GM19438 (cell line): ENCODE data around the gene C18orf63.
"Not testable (repeated sequence)": the region's sequence is repeated elsewhere in the genome, so short reads cannot be mapped to it uniquely, and the experiment has no call there.

Experiments
- ATAC-seq: cut with Tn5 transposase; IDR thresholded peaks from one replicate; pipeline ENCODE4 v1.9.1; 2021; ENCODE audit warnings: low read depth; ENCODE audit not compliant: unreplicated experiment

C18orf63 gene

GRCh38 chr18:74285583-74285982 lies 30.1 kb upstream of the C18orf63 start:
- ATAC-seq = not testable (repeated sequence)

- ATAC-seq = no peak
Observed at GRCh38 chr18:74286106-74286855, 29.4 kb upstream of the C18orf63 start.

- ATAC-seq = no peak
Observed at GRCh38 chr18:74286856-74287255, 28.8 kb upstream of the C18orf63 start.

GRCh38 chr18:74288041-74288440 lies 27.6 kb upstream of the C18orf63 start:
- ATAC-seq = no peak

GRCh38 chr18:74288730-74289129 lies 26.9 kb upstream of the C18orf63 start:
- ATAC-seq = no peak

GRCh38 chr18:74289137-74289536 lies 26.5 kb upstream of the C18orf63 start:
- no peak for ATAC-seq

- ATAC-seq = no peak
Observed at GRCh38 chr18:74290021-74290420, 25.6 kb upstream of the C18orf63 start.

DNA sequence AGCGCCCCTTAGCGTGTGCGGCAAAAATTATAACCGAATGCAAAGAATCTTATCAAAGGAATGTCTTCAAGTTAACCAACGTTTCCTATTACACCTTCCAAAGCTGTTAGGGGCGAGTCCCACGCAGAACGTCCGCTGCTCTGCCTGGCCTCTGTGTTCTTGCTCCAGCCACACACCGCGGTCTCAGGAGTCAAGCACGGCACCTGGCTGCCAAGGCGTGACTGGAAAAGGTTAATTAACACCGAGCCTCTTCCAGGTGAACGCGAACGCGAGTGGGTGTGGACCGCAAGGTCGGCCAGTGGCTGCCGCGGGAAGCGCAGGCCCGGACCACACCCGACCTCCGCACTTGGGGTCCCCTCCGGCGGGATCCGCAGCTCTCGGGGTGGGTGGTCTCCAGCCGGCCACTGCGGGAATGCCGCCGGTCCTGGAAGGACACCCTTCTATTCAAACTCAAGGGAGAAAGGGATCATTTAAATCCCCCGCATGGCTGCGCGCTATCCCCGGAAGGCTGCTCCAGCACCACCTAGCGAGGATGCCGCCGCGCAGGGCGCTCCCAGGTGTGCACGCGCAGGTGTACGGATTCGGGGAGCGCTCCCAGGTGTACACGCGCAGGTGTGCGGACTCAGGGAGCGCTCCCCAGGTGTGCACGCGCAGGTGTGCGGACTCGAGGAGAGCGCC lies 24.7 kb upstream of the C18orf63 start:
- no peak for ATAC-seq

GRCh38 chr18:74291472-74291770 lies 24.2 kb upstream of the C18orf63 start:
- no peak for ATAC-seq

DNA sequence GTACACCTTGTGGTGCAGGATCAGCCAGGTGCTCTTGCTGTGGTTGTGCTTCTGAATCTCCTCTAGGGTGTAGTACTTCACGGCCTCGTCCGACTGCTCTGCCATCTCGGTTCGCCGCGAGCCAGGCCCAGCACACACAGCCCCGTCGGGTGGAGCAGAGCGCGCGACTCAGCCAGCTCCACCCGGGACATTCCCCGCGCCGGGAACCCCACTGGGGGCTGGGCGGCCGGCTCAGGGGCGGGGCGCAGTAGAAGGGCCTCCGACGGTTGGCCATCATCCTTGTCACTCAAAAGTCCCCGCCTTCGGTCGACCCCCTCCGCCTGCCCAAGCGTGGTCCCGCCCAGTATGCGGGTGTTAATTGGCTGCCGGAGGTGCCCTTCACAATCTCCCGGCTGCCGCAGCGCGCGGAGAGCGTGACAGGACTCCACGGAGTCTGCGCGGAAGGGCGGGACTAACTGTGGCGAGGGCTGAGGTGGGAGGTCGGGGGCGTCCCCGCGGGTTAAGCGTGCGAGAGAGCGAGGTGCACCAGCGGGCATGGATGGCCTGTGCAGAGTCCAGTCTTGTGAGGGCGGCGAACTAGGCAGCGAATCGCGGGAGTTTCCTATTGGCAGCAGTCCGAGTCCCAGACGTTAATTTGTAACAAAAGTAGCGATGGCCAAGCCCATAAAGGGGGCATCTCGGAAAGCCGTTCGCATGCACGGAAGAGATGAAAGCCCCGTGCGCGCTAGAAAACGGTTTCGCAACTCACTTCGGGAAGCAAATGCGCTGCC lies 23.7 kb upstream of the C18orf63 start, which contains the start of gene CYB5A:
CYB5A (minus strand) TSS at position 193 of the 770 bp plus-strand sequence; CDS start at position 105, 88 bp downstream.
- ATAC-seq = peak; percentile 99

- ATAC-seq = no peak
Observed at GRCh38 chr18:74292541-74292858, 23.1 kb upstream of the C18orf63 start.

DNA sequence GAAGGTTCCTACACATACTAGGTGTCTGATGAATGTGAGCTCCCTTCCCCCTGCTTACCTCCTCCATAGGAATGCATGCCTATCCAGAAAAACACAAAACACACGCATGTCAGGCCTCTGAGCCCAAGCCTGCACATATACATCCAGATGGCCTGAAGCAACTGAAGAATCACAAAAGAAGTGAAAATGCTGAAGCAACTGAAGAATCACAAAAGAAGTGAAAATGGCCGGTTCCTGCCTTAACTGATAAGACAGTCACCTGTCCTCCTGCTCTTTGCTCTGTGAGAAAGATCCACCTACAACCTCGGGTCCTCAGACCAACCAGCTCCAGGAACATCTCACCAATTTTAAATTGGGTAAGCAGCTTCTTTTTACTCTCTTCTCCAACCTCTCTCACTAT lies 22.7 kb upstream of the C18orf63 start:
- ATAC-seq = not testable (repeated sequence)

DNA sequence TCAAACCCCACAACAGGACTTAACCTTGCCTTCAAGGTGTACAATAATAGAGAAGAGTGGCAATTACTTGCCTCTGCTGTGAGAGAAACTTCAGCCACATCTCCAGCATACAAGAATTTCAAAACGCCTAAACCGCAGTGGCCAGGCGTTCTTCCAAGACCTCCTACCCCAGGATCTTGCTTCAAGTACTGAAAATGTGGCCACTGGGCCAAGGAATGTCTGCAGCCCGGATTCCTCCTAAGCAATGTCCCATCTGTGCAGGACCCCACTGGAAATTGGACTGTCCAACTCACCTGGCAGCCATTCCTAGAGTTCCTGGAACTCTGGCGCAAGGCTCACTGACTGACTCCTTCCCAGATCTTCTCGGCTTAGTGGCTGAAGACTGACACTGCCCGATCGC lies 21.1 kb upstream of the C18orf63 start:
- no peak for ATAC-seq

DNA sequence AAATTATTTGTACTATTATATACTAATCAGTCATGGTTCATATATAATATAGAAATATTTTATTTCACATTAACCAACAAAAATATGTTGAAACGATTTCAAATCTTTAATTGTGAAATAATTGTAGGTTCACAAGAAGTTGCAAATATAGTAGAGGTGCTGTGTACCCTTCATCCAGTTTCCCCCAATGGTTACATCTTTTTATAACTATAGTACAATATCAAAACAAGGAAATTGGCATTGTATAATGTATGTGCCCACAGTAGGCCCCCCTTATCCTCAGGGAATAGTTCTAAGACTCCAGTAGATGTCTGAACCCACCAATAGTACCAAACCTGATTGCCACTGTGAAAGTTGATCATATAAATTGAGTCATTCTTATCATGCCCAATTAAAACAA lies 16.5 kb upstream of the C18orf63 start:
- no peak for ATAC-seq

DNA sequence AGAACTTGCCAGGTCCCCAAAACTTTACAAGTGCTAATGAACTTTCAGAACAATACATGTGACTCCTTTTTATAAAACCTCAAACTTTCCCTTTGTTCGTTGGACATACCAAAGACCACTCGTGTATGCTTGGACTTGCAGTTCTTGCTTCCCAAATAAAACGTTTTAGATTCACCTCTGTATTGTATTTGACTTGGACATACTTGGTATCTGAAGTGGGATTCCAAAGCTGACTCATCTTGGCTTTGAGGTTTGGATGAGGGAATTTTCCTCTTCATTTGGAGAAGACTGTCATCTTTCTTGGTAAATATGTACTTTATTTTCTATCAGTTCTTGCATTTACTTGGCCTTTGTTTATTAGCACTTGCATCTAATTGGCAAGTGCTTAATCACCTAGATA lies 15.9 kb upstream of the C18orf63 start:
- ATAC-seq = no peak

DNA sequence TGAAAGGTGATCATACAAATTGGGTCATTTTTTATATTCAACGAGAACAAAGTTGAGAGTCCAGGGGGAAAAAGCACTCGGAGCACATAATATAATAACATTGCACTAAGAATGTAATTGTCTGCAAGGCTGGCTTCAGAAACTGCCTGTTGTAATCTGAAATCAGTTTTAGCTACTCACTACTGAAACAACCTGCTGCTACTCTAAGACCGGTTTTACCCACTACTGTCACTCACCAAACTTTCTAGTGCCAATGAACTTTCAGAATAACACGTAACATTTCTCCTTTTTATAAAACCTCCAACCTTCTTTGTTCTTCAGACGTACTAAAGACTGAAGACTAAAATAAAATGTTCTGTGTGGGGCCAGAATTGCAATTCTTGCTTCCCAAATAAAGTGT lies 12.3 kb upstream of the C18orf63 start:
- no peak for ATAC-seq

DNA sequence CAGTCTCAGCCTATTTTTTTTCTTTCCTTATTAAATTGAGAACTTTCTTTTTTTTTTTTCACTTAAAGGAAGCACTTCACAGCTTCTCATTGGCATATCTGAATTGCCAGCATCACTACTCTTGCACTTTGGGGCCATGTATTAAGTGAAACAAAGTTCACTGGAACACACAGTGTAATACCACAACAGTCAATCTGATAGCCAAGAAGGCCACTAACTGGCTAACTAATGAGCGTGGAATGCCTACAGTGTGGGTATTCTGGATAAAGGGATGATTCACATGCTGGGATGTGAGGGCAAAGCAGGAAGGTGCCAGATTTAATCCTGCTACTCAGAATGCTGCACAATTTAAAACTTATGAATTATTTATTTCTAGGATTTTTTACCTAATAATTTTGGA lies 11.7 kb upstream of the C18orf63 start:
- no peak for ATAC-seq

DNA sequence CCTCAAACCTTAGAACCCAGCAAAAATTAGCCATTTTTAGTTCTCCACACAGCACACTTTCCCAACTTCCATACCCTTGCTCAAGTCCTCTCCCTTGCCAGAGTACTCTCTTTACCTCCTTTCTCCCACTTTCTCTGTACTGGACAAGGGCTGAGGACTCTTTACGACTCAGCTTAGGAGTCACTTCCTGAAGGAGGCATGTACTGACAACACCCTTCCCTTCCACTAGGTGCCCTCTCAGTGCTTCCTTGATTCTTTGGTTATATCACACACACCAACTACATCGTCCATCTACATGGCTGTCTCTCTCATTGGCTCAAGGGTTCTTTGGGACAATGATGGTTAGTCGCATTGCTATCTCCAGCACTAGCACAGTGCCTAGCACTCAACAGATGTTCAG lies 5.2 kb upstream of the C18orf63 start:
- ATAC-seq = no peak

- ATAC-seq = no peak
Observed at GRCh38 chr18:74311000-74311399, 4.6 kb upstream of the C18orf63 start.

DNA sequence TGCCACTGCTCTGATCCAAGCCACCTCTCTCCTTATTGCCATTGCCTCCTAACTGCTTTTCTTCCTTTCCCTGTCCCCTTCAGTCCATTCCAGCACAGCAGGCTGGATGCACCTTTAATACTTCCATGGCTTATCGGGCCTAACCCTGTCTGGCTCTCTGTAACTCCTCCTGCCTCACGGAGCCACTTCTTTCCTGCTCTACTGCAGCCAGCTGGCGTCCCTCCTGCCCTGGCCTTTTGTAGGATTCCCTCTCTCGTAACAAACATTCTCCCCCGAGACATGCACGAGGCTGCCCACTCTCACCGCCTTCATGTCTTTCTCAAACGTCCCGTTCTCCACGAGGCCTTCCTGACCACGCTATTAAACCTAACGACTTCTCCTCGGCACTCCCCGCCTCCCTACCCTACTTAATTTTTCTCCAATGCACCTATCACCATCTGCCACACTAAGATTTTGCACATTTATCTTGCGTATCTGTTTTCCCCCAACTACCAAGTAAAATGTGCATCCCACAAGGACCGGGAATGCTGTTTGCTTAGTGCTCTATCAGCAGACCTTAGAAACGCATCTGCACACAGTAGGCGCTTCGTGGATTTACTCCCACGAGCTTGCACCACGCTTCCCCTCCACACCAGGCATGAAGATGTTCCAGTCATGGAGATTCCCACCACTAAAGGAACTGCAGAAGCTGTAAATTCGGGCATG lies 728 bp upstream of the C18orf63 start:
- no peak for ATAC-seq
